Activated CD4-positive, alpha-beta T cell treated with anti-CD3 and anti-CD28 coated beads for 36 hours (primary cell): ENCODE measurements around the gene JPH4. TPM values are rescaled to one million over a fixed set of nuclear protein-coding genes. Genes with fewer than 3 reads are reported as not detected.

ENCODE experiments used
- ATAC-seq: fragments of 200-7000 bp; cut with Tn5 transposase; one replicate; pipeline ENCODE4 v1.10.0; 2021; ENCODE audit warnings: mild to moderate bottlenecking, moderate library complexity
- CTCF ChIA-PET: fragments of 350-600 bp; sonication (Branson Sonifier 250); formaldehyde crosslinking; loops from one replicate; lab custom pipeline; 2021; ENCODE audit warnings: antibody characterized with exemption; lab: Charles Lee
- POLR2A ChIA-PET: fragments of 350-600 bp; sonication (Branson Sonifier 250); formaldehyde crosslinking; loops from one replicate; lab custom pipeline; 2021; ENCODE audit warnings: antibody characterized with exemption, inconsistent platforms; lab: Charles Lee
- DNase-seq: peaks from one replicate; pipeline ENCODE4 v3.0.0-alpha.2; 2020
- H3K27ac Mint-ChIP-seq: one replicate; pipeline ENCODE4 v1.8.0; 2021; ENCODE audit warnings: mixed read lengths
- H3K27me3 Mint-ChIP-seq: one replicate; pipeline ENCODE4 v1.8.0; 2021; ENCODE audit warnings: mixed read lengths
- H3K36me3 Mint-ChIP-seq: one replicate; pipeline ENCODE4 v1.8.0; 2021; ENCODE audit warnings: low read depth, mixed read lengths
- H3K4me1 Mint-ChIP-seq: one replicate; pipeline ENCODE4 v1.8.0; 2021; ENCODE audit warnings: mixed read lengths
- H3K4me3 Mint-ChIP-seq: one replicate; pipeline ENCODE4 v1.8.0; 2021; ENCODE audit warnings: mild to moderate bottlenecking, moderate library complexity, mixed read lengths
- H3K9me3 Mint-ChIP-seq: one replicate; pipeline ENCODE4 v1.8.0; 2021; ENCODE audit warnings: low read depth, mixed read lengths
- intact Hi-C, 2 experiments: fragments of 100-400 bp; cut with DNase I in 1 of 2; cut with micrococcal nuclease in 1 of 2; formaldehyde crosslinking; loops; one replicate each; pipeline versions ENCODE4 v1.14.2 to v1.15.1; 2022 to 2024; cut with DNase I, micrococcal nuclease
- total RNA-seq, 2 experiments: library from RNA; stranded (reverse); gene quantifications; one replicate each; pipeline ENCODE4 v1.2.3, GENCODE V29; 2021

The JPH4 gene
- total RNA-seq, 2 experiments from 2014 or later, result not detected

DNA sequence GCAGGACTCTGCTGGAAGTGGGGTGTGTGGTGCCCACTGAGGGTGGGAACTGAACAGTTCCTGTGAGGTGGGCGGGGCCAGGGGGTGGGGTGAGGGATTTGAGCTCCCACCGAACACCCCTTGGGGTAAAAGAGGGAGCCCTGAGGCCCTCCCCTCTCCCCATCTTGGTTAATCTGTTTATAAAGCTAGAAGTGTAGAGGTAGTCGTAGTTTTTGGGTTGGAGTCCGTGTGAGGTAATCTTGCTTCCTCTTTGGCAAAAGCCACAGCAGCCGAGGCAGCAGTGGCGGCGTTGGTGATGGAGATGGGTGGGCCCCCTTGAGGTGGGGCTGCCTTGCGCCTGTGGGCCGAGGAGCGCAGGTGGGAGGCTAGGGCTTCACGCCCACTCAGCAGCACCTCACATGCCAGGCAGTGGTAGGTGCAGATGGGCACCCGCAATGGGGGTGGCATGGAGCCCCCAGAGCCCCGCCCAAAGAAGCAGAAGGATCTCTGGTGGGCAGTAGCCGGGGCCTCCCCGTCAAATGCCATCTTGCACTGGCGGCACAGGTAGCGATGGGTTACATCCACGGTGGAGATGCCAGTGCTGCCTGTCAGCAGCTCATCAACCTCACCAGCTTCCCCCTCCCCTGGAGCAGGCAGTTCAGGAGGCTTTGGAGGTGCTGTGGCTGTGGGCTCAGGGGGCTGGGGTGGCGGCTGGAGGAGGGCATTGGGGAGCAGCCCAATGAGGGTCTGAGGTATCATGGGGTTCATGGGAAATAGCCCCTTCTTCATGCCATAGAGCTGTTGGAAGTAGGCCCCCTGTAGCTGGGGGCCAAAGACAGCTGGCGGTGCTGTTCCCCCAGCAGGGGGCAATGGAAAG is 56.6 kb downstream of the JPH4 start:
- CTCF ChIA-PET, result interaction anchor here (0.8 kb wide), 1 partner anchor 37 kb away, joined by 3 read pairs; no protein-coding TSS in a partner anchor
- ATAC-seq (no peak), DNase-seq (no peak)
- Mint-ChIP-seq H3K4me3 (no peak overlapping the region), H3K27me3 (no peaks in the 10 kb centered on the region), H3K9me3 (no peaks in the 10 kb centered on the region), H3K27ac (no peak overlapping the region), H3K4me1 (no peaks in the 10 kb centered on the region), H3K36me3 (no peaks in the 10 kb centered on the region)
- POLR2A ChIA-PET, result no interaction called here
- intact Hi-C loops, result no loop called here

DNA sequence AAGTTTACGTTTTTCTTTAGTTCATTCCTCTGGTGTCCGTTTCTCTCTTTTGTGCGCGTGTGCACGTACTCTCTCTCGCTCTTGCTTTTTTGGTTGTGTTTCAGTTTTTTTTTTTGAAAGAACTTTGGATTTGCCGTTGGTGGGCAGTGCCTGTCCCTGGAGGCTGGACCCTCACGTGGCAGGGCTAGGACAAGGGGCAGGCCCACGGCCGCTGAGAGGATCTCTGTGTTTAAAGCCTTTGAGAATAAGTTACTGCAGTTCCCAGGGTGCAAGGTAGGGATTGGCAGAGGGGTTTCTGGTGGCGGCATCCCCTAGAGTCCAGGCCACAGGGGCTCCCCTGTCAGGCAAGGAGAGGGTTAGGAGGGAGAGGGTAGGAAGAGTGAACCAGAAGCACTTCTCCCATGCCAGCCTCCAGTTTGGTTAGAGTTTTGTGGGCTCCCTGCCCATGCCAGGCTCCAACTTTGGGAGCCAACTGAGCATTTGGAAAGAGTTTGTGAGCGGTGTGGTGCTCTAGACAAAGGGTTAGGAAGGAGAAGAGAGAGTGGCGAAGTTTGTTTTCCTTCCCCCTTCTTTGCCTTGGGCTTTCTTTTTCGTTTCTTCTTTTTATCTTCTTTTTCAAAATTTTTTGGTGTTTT is 57.6 kb downstream of the JPH4 start:
- DNase-seq (no peak), ATAC-seq (no peak)
- intact Hi-C loops, result no loop called here
- H3K27ac Mint-ChIP-seq, result no peak overlapping the region
- no peak overlapping the region for H3K4me3 Mint-ChIP-seq
- H3K36me3 Mint-ChIP-seq, result no peaks in the 10 kb centered on the region
- H3K4me1 Mint-ChIP-seq, result no peaks in the 10 kb centered on the region
- no peaks in the 10 kb centered on the region for H3K9me3 Mint-ChIP-seq
- CTCF ChIA-PET, result interaction anchor here (0.5 to 1.7 kb wide), 3 partner anchors 18 to 38 kb away, joined by 3 to 6 read pairs (median 3); no protein-coding TSS in a partner anchor
- no peaks in the 10 kb centered on the region for H3K27me3 Mint-ChIP-seq
- POLR2A ChIA-PET, result no interaction called here

DNA sequence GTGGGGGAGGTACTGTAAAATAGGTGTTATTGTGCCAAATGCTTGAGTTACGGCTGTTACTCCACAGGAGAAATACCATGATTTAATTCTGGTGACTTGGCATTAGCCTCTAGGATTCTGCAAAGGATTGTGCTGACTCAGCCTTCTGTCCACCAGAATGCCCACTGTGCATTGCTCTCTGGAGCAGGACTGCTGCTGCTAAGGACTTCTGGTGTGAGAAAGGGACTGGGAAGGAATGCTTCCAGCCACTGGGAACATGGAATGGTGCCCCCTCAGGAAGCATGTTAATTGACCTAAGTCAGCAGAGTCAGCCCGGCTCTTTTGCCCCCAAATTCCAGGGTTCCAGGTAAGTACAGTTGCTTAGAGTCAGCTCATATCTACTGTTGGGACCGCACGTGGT is 59.9 kb downstream of the JPH4 start:
- intact Hi-C loops, result no loop called here
- Mint-ChIP-seq H3K27me3 (no peaks in the 10 kb centered on the region), H3K9me3 (no peaks in the 10 kb centered on the region), H3K4me3 (no peak overlapping the region), H3K4me1 (no peaks in the 10 kb centered on the region), H3K36me3 (no peaks in the 10 kb centered on the region), H3K27ac (no peak overlapping the region)
- POLR2A ChIA-PET, result no interaction called here
- no peak for DNase-seq
- ATAC-seq, result no peak
- CTCF ChIA-PET, result interaction anchor here (0.9 kb wide), 1 partner anchor 40 kb away, joined by 4 read pairs; no protein-coding TSS in a partner anchor

Other genes starting within 250 kb of the JPH4 start
- 1 to 10 TPM; 4.7 to 5.3 TPM for gene SLC22A17, start 225.9 kb downstream of the JPH4 start, total RNA-seq
- not detected for gene EFS, start 213.6 kb downstream of the JPH4 start, total RNA-seq
- gene IL25, start 206.0 kb downstream of the JPH4 start, total RNA-seq, result not detected
- gene CMTM5, start 201.7 kb downstream of the JPH4 start, total RNA-seq, result not detected
- gene MYH6, start 170.5 kb downstream of the JPH4 start, total RNA-seq, result under 1 TPM; 0.14 to 0.16 TPM
- gene MYH7, start 143.1 kb downstream of the JPH4 start, total RNA-seq, result under 1 TPM; 0.05 to 0.07 TPM
- 10 to 100 TPM; 53.0 to 57.8 TPM for gene NGDN, start 109.1 kb downstream of the JPH4 start, total RNA-seq
- 1 to 10 TPM; 1.0 to 1.3 TPM for gene ZFHX2, start 27.0 kb downstream of the JPH4 start, total RNA-seq
- 1 to 10 TPM; 8.3 to 8.5 TPM for gene THTPA, start 22.5 kb downstream of the JPH4 start, total RNA-seq
- 100 to 1,000 TPM; 162 to 166 TPM for gene AP1G2, start 11.0 kb downstream of the JPH4 start, total RNA-seq
- 1 to 10 TPM; 3.1 to 3.7 TPM for gene DHRS2, start 57.6 kb upstream of the JPH4 start, total RNA-seq